Activated T-helper 17 cell treated with anti-CD3 and anti-CD28 coated beads, Interleukin-2, amount 50 U/mL, for 72 hours (primary cell): Measurements from ENCODE around the gene FMO1. TPM values are rescaled to one million over a fixed set of nuclear protein-coding genes. Genes with fewer than 3 reads are reported as not detected.

ENCODE experiments used
- ATAC-seq: fragments of 150-1000 bp; cut with Tn5 transposase; replicated peaks from 2 replicates; pipeline ENCODE4 v1.10.0; 2021; ENCODE audit warnings: mild to moderate bottlenecking, moderate library complexity
- H3K27ac Mint-ChIP-seq: one replicate; pipeline ENCODE4 v1.8.0; 2022; ENCODE audit warnings: mixed read lengths
- H3K27me3 Mint-ChIP-seq: one replicate; pipeline ENCODE4 v1.8.0; 2022; ENCODE audit warnings: mixed read lengths
- H3K36me3 Mint-ChIP-seq: one replicate; pipeline ENCODE4 v1.8.0; 2022; ENCODE audit warnings: low read depth, mild to moderate bottlenecking, mixed read lengths
- H3K4me1 Mint-ChIP-seq: one replicate; pipeline ENCODE4 v1.8.0; 2022; ENCODE audit warnings: mixed read lengths
- H3K4me3 Mint-ChIP-seq: one replicate; pipeline ENCODE4 v1.8.0; 2022; ENCODE audit warnings: mild to moderate bottlenecking, mixed read lengths
- H3K9me3 Mint-ChIP-seq: one replicate; pipeline ENCODE4 v1.8.0; 2022; ENCODE audit warnings: mixed read lengths
- total RNA-seq, 2 donors: library from RNA; stranded (reverse); gene quantifications; one replicate each; pipeline ENCODE4 v1.2.3, GENCODE V29; 2022

FMO1 gene, protein sequence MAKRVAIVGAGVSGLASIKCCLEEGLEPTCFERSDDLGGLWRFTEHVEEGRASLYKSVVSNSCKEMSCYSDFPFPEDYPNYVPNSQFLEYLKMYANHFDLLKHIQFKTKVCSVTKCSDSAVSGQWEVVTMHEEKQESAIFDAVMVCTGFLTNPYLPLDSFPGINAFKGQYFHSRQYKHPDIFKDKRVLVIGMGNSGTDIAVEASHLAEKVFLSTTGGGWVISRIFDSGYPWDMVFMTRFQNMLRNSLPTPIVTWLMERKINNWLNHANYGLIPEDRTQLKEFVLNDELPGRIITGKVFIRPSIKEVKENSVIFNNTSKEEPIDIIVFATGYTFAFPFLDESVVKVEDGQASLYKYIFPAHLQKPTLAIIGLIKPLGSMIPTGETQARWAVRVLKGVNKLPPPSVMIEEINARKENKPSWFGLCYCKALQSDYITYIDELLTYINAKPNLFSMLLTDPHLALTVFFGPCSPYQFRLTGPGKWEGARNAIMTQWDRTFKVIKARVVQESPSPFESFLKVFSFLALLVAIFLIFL
- total RNA-seq, result not detected

DNA sequence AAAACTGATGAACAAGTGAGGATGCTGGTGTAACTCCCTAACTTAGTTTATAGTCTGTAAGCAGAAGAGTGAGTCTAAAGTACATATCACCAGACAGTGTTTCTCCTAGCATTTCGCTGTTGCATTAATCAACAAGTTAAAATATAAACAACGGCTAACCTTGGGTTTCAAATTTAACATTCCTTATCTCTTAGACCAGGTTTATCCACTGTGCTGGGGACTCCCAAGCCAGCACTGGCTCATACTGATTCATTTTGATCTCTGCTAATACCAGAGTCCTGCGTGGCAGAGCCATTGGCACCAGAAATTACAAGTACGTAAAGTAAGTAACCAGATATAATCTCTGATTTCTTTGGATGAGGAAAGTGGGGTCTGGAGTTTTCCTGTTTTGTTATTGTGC is at the start of gene FMO1:
Gene FMO1, plus strand, starts transcription at position 193 of the 400 bp plus-strand sequence. CDS start 9,594 bp downstream, outside the sequence.
- peaks cover 4% of the 10 kb centered on the region for H3K4me1 Mint-ChIP-seq
- no peak within 1 kb of the TSS for H3K4me3 Mint-ChIP-seq
- H3K27ac Mint-ChIP-seq, result no peak within 1 kb of the TSS
- no peak for ATAC-seq
- no peaks in the 10 kb centered on the region for H3K36me3 Mint-ChIP-seq
- H3K9me3 Mint-ChIP-seq, result no peaks in the 10 kb centered on the region
- peaks cover 27% of the 10 kb centered on the region for H3K27me3 Mint-ChIP-seq

DNA sequence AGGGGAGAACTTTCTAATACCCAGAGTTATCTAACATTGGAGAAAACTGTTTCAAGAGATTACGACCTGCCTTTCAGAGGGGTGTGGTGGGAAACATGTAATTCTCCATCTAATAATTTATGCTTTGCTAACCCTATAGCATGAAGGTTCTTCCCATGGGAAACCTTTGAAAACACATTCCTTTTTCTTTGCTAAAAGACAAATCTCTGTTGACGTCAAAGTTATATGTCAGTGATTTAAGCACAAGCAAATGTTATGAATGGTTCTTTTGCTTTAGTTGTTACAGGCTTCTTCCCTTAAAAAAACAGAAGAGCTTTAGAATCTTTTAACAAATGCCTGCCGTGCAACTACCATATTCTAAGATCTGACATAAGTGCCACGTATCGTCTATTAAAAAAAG is 44.0 kb upstream of the FMO1 start:
- Mint-ChIP-seq H3K4me1 (no peaks in the 10 kb centered on the region), H3K27me3 (peaks cover 31% of the 10 kb centered on the region), H3K36me3 (no peaks in the 10 kb centered on the region), H3K27ac (no peak overlapping the region), H3K9me3 (no peaks in the 10 kb centered on the region), H3K4me3 (no peak overlapping the region)
- ATAC-seq, result no peak

DNA sequence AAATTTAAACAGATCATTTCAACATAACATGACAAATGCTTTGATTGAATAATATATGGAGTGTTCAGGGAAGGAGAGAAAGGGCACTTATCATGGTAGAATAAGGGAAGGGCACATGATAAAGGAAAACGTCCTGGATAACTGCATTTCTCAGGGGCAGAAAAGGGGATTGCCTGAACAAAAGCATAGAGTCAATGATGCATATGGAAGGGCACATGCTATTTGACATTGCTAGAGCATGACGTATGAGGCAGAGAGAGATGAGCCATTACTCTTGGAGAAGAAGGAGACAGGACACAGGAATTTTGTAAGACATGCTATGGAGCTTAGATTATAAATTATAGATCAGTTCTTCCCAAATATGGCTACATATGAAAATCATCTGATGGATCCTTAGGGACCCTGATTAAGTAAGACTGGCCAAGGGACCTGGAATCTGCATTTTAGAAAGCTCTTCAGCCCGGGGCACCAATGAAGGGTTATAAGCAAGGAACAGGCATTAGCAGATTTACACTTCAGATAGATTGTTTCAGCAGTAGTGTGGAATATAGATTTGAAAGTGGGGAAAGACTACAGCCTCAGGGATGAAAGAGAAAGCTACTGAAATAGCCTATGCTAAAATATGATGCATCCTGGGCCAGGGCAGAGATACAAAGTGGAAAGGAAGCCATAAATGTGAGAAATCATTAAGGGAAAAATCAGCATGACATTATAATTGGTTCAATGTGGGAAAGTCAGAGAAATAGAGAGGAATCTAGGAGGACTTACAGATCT is 41.9 kb upstream of the FMO1 start:
- Mint-ChIP-seq H3K36me3 (no peaks in the 10 kb centered on the region), H3K27me3 (peaks cover 31% of the 10 kb centered on the region), H3K9me3 (no peaks in the 10 kb centered on the region), H3K4me1 (no peaks in the 10 kb centered on the region), H3K4me3 (no peak overlapping the region), H3K27ac (no peak overlapping the region)
- no peak for ATAC-seq

DNA sequence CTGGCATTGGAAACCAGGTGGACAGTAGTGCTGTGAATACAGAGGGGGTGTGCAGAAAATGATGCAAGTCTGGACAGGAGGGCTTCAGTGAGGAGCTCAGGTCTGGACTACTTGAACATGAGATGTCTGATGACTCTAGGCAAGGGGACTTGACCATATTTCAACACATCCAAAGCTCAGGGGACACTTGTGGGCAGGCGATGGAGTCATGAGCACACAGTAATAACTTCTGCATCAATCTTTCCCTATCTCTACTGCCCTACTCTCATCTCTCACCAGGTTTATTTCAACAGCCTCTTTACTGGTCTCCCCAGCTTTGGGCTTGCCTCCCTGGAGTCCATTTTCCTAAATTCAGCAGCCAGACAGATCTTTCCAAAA is 41.3 kb upstream of the FMO1 start:
- no peaks in the 10 kb centered on the region for H3K9me3 Mint-ChIP-seq
- no peaks in the 10 kb centered on the region for H3K4me1 Mint-ChIP-seq
- H3K27me3 Mint-ChIP-seq, result peaks cover 28% of the 10 kb centered on the region
- ATAC-seq, result no peak
- H3K27ac Mint-ChIP-seq, result no peak overlapping the region
- H3K4me3 Mint-ChIP-seq, result no peak overlapping the region
- no peaks in the 10 kb centered on the region for H3K36me3 Mint-ChIP-seq

DNA sequence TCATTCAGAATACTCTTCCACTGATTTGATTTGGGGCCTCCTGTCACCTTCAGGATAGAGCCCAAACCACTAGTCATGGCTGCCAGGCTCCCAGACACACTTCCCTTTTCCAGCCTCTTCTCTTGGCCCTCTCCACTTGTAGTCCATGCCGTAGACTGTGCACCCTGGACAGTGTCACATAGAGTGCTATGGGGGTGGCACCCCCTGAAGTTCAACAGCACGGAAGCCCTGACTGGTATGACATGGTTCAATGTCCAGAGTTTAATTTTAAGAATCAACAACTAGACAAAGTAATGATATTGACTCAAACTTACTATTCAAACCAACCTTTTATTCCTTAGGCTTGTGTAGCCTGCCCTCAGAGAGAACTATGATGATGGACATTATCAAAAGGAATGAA is 40.9 kb upstream of the FMO1 start:
- Mint-ChIP-seq H3K27ac (no peak overlapping the region), H3K9me3 (no peaks in the 10 kb centered on the region), H3K4me3 (no peak overlapping the region), H3K27me3 (peaks cover 28% of the 10 kb centered on the region), H3K36me3 (no peaks in the 10 kb centered on the region), H3K4me1 (no peaks in the 10 kb centered on the region)
- no peak for ATAC-seq

DNA sequence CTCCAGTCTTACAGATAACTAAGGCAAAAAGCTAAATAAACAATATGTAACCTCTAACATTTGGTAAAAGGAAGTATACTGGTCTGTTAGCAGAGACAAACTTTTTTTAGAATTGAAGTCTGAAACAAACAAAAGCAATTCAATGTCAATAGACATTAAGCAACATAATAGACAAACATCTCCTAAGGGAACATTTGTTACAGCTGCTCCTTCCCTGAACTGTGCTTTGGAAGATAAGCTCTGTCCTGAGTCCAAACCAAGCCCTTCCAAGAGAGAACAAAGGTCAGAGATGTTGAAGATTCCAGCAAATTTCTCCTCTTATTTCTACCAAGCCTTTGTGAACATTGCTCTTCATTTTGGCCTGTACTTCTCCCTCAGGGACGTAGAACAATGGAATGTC is 37.9 kb upstream of the FMO1 start:
- Mint-ChIP-seq H3K9me3 (no peaks in the 10 kb centered on the region), H3K36me3 (no peaks in the 10 kb centered on the region), H3K4me1 (no peaks in the 10 kb centered on the region), H3K27ac (no peak overlapping the region), H3K4me3 (no peak overlapping the region), H3K27me3 (peaks cover 22% of the 10 kb centered on the region)
- no peak for ATAC-seq

DNA sequence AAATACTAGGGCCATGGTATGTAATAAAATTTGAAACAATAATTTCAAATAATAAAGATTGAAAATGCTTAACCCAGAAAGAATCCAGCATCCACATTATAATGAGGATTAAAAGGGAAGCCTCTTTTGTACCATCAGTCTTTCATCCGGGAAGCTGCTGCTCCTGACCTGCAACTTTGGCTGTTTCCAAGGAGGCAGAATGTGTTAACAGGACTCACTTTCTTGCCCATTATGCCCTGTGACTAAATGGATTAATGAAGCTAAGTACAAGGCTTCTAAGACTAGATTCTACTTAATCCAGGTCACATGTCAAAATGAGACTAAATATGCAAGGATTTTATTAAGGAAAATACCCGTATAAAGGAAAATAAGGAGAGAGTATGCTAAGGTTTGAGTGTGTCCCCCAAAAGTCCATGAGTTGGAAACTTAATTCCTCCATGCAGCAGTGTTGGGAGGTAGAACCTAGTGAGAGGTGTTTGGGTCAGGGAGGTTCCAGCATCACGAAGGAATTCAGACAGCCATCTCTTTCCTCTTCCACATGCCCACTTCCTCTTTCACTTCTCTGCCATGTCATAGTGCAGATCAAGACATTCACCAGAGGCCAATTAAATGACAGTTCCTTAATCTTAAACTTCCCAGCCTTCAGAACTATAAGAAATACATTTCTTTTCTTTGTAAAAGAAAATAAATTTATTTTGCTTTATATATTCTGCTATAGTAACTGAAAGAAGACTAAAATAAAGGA is 35.5 kb upstream of the FMO1 start:
- no peak for ATAC-seq

DNA sequence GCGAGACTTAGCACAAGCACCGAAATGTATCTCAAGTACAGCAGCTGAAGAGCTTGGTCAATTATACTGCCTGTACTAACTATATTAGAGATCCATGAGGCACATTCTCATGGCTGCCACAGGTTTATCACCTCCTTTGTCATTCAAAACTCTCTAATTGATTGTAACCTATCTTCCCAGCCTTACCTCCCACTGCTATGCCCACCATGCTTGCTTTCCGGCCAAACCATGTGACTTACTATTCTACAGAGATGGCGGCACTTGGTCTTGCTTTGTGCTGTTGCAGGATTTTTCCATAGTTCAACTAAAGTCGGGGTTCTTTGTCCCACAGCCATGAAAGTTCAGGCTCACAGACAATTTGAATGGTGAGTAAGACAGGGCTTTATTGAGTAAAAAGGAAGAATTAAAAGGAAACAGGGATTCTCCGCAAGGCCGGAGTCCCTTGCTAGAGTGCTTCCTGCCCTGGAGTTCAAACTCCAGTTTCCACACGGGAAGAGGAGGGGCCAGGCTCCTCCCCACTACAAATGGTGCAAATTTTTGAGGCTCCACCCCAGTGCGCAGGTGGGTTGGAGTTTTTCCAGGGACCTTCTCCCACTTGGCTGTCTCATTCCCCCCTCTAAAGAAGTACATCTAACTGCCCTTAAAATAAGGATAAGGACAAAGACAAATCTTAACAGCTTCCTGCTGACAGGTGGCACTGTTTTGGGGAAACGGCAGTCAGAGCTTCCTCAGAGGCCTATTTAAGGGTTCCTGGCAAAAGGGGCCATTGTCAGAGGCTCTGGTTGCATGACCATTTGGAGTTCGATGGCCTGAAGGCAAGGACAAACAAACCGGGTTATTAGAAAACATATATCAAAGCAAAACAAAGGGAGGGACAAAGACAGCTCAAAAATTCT is 34.5 kb upstream of the FMO1 start:
- Mint-ChIP-seq H3K4me3 (no peak overlapping the region), H3K27me3 (peaks cover 3% of the 10 kb centered on the region), H3K36me3 (no peaks in the 10 kb centered on the region), H3K27ac (no peak overlapping the region), H3K4me1 (no peaks in the 10 kb centered on the region), H3K9me3 (no peaks in the 10 kb centered on the region)
- ATAC-seq, result no peak

More for the DNA sequence above, 35.5 kb upstream of the FMO1 start:
- no peaks in the 10 kb centered on the region for H3K4me1 Mint-ChIP-seq
- no peak overlapping the region for H3K4me3 Mint-ChIP-seq
- H3K27ac Mint-ChIP-seq, result no peak overlapping the region
- peaks cover 9% of the 10 kb centered on the region for H3K27me3 Mint-ChIP-seq
- no peaks in the 10 kb centered on the region for H3K36me3 Mint-ChIP-seq
- no peaks in the 10 kb centered on the region for H3K9me3 Mint-ChIP-seq

DNA sequence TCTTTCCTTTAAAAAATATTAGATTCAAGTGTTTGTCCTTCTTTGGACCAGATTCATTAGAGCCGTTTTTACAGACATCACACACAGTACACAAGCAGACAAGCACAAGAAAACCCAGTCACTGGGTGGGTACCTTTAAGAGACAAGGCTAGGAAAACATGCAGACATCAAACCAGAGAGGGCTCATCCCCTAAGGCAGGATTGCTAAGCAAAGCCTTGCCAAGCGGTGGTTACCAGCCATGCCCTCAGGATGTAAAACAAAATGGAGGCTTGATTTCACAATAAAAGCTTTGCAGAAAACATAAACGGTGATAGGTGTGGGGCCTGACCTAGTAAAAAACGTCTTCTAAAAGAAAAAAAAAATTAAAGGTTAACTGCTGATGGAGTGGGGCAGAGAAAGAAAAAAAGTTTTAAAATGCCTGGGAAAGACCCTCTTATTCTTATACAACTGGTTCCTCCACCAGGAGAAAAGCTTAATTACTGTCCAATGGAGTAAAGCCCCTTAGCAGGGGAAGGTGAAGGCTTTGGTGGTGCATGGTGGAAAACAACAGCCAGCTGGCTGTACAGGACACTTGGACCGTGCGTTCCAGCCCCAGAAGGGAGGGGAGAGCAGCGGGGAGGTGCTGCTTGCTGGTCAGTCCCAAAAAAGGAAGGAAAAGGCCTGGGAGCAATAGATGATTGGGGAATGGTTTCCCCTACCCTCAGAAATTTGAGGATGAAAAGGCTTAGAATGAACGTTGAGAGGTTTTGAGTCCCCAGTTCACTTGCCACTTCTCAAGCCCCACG is 30.4 kb upstream of the FMO1 start:
- no peaks in the 10 kb centered on the region for H3K4me1 Mint-ChIP-seq
- no peaks in the 10 kb centered on the region for H3K36me3 Mint-ChIP-seq
- H3K27ac Mint-ChIP-seq, result no peak overlapping the region
- no peak overlapping the region for H3K4me3 Mint-ChIP-seq
- peaks cover 3% of the 10 kb centered on the region for H3K27me3 Mint-ChIP-seq
- no peak for ATAC-seq
- H3K9me3 Mint-ChIP-seq, result no peaks in the 10 kb centered on the region

DNA sequence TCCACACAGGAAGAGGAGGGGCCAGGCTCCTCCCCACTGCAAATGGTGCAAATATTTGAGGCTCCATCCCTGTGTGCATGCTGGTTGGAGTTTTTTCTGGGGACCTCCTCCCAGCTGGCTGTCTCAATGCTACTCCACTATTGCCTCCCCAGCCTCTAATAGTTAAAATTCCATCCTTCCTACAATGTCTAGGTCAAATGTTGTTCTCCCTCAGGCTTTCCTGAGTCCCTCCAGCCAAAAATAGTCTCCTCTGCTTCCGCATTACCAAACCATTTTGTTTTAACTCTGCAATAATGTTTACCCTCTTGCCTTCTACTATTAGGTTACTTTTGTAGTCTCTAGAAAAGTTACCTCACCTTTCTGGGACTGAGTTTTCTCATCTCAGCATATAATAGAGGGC is 29.6 kb upstream of the FMO1 start:
- Mint-ChIP-seq H3K4me3 (no peak overlapping the region), H3K27ac (no peak overlapping the region), H3K9me3 (no peaks in the 10 kb centered on the region), H3K27me3 (peaks cover 3% of the 10 kb centered on the region), H3K36me3 (no peaks in the 10 kb centered on the region), H3K4me1 (no peaks in the 10 kb centered on the region)
- no peak for ATAC-seq

DNA sequence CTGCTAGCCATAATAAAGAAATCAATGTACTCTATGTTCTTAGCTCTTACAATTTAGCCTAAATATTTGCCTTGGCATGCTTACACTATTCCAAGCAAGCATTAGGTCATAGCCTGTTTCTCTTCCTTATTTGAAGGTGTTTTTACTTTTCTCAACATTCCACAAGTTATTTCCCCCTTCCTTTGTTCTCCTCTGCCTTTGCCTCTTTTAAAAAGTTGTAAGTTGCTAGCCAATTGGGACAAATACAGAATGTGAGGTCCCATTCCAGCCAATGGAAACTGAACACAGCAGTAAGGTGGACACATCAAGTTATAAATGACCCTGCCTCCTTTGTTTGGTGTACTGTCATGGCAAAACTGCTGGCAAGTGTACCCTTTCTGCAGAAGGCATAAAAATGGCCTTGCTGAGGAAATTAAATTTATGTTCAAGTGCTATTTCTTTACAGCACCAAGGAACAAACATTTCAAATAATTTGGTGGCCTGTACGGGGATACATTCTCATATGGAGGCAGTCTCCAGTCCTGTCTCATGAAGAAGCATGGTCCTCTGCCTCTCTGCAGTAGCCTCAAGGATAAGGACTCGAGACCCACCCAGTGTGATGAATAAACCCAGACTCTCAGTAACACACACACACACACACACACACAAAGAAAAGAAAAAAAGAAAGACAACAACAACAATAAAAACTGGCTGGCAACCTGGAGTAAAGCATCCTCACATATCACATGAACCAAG is 28.8 kb upstream of the FMO1 start:
- H3K27ac Mint-ChIP-seq, result no peak overlapping the region
- H3K4me1 Mint-ChIP-seq, result no peaks in the 10 kb centered on the region
- H3K36me3 Mint-ChIP-seq, result no peaks in the 10 kb centered on the region
- H3K27me3 Mint-ChIP-seq, result peaks cover 3% of the 10 kb centered on the region
- H3K4me3 Mint-ChIP-seq, result no peak overlapping the region
- no peaks in the 10 kb centered on the region for H3K9me3 Mint-ChIP-seq
- no peak for ATAC-seq

DNA sequence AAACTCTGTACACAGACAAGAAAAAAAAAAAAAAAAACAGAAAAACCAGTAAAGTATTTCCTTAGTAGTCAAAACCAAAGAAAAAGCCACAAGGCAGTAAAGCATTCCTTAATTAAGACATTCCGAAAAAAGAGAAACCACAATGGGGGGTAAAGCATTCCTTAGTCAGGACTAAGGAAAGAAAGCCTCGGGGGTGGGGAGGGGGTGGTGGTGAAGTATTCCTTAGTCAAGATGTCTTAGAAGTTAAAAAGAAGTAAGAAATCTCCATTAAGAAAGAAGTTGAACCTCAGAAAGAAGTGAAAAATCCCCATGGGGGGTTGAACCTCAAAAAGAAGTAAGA is 28.2 kb upstream of the FMO1 start:
- Mint-ChIP-seq H3K4me1 (no peaks in the 10 kb centered on the region), H3K36me3 (no peaks in the 10 kb centered on the region), H3K4me3 (no peak overlapping the region), H3K27me3 (peaks cover 3% of the 10 kb centered on the region), H3K9me3 (no peaks in the 10 kb centered on the region), H3K27ac (no peak overlapping the region)
- ATAC-seq, result no peak

DNA sequence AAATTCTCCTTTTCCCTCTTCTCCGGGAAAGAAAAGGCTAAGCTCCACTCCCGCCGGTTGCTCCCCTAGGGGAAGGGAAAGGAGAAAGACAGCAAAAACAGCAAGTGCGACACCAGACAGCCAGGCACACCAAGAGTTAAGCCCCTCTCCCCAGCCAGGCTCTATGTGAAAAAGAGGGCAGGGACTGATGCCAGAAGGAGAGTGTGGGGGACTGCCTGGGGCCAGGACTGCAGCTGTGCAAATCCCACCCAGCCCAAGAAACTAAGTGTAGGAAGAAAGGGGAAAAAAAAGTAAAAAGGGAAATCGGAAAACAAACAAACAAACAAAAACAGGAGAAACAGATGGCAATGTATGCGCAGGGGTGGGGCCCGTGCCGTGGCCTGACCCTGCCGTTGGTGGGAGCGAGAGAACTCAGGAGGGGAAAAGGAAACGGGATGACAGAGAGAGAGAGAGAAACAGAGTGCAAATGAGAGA is 27.7 kb upstream of the FMO1 start:
- no peak for ATAC-seq
- no peak overlapping the region for H3K4me3 Mint-ChIP-seq

More for the DNA sequence above, 27.7 kb upstream of the FMO1 start:
- Mint-ChIP-seq H3K36me3 (no peaks in the 10 kb centered on the region), H3K9me3 (no peaks in the 10 kb centered on the region), H3K27ac (no peak overlapping the region), H3K4me1 (no peaks in the 10 kb centered on the region), H3K27me3 (peaks cover 3% of the 10 kb centered on the region)
